Calu3 (cell line): ENCODE measurements around the gene MCF2L2. TPM values are rescaled to one million over a fixed set of nuclear protein-coding genes. Genes with fewer than 3 reads are reported as not detected.

Experiments
- BruUV-seq: library from RNA; stranded (reverse); fragments of 400-500 nt; replicated peaks from 2 replicates; lab custom pipeline; 2021; lab: Mats Ljungman, UMichigan
- CTCF ChIA-PET: fragments of 300-600 bp; sonication (Branson Sonifier 250); formaldehyde crosslinking; loops from one replicate; lab custom pipeline; 2022; ENCODE audit warnings: antibody characterized with exemption; lab: Charles Lee
- DNase-seq: peaks from one replicate; pipeline ENCODE4 v3.0.0; 2022
- H3K27ac Mint-ChIP-seq: one replicate; pipeline ENCODE4 v1.8.0; 2022; ENCODE audit warnings: mixed read lengths; ENCODE audit not compliant: unreplicated experiment
- H3K27me3 Mint-ChIP-seq: one replicate; pipeline ENCODE4 v1.8.0; 2022; ENCODE audit warnings: mixed read lengths; ENCODE audit not compliant: unreplicated experiment
- H3K36me3 Mint-ChIP-seq: one replicate; pipeline ENCODE4 v1.8.0; 2022; ENCODE audit warnings: mild to moderate bottlenecking, moderate library complexity, mixed read lengths; ENCODE audit not compliant: insufficient read depth, unreplicated experiment
- H3K4me1 Mint-ChIP-seq: one replicate; pipeline ENCODE4 v1.8.0; 2022; ENCODE audit warnings: mild to moderate bottlenecking, low read depth, mixed read lengths; ENCODE audit not compliant: unreplicated experiment
- H3K4me3 Mint-ChIP-seq: one replicate; pipeline ENCODE4 v1.8.0; 2022; ENCODE audit warnings: mild to moderate bottlenecking, low read depth, moderate library complexity, mixed read lengths; ENCODE audit not compliant: unreplicated experiment
- H3K9me3 Mint-ChIP-seq: one replicate; pipeline ENCODE4 v1.8.0; 2022; ENCODE audit warnings: low read depth, mixed read lengths; ENCODE audit not compliant: unreplicated experiment
- CTCF ChIP-seq: fragments of 200-600 bp; IDR thresholded peaks from one replicate; pipeline ENCODE4 v1.8.0; 2022; ENCODE audit warnings: antibody characterized with exemption; ENCODE audit not compliant: unreplicated experiment
- intact Hi-C: fragments of 100-400 bp; cut with micrococcal nuclease; formaldehyde crosslinking; loops from one replicate; pipeline ENCODE4 v1.10.0; 2022; ENCODE audit not compliant: unreplicated experiment
- total RNA-seq: library from RNA; stranded (reverse); gene quantifications from 2 replicates; pipeline ENCODE4 v1.2.3, GENCODE V29; 2022

Gene MCF2L2
- total RNA-seq, 1 experiment from 2014 or later, result 0.35 TPM

- no peak for TF ChIP-seq CTCF
- BruUV-seq, result no TSS peak
- Mint-ChIP-seq H3K27ac (no peak overlapping the region), H3K4me1 (peaks cover 45% of the 10 kb centered on the region), H3K36me3 (peaks cover 33% of the 10 kb centered on the region), H3K9me3 (no peaks in the 10 kb centered on the region), H3K4me3 (no peak overlapping the region), H3K27me3 (no peaks in the 10 kb centered on the region)
- DNase-seq, result no peak
- intact Hi-C loops, result loop anchor here (2.0 kb wide), 1 partner anchor 46 kb away; no protein-coding TSS in a partner anchor
- CTCF ChIA-PET, result interaction anchor here (0.8 to 1.7 kb wide), 2 partner anchors 8 to 14 kb away, joined by 3 to 4 read pairs; partner anchors contain the start of gene B3GNT5
Measured at GRCh38 chr3:183261151-183261724, 167.2 kb downstream of the MCF2L2 start.

GRCh38 chr3:183260167-183260904, 168.1 kb downstream of the MCF2L2 start:
- Mint-ChIP-seq H3K27me3 (no peaks in the 10 kb centered on the region), H3K4me3 (no peak overlapping the region), H3K36me3 (peaks cover 35% of the 10 kb centered on the region), H3K9me3 (no peaks in the 10 kb centered on the region), H3K4me1 (peaks cover 54% of the 10 kb centered on the region), H3K27ac (peak overlapping the region; percentile 1)
- intact Hi-C loops, result loop anchor here (2.0 kb wide), 1 partner anchor 46 kb away; no protein-coding TSS in a partner anchor
- no TSS peak for BruUV-seq
- no peak for DNase-seq
- CTCF ChIA-PET, result interaction anchor here (0.8 to 1.7 kb wide), 2 partner anchors 7 to 15 kb away, joined by 3 to 4 read pairs; partner anchors contain the start of gene B3GNT5
- no peak for TF ChIP-seq CTCF

- no peak for TF ChIP-seq CTCF
- CTCF ChIA-PET, result interaction anchor here (1.4 to 1.8 kb wide), 3 partner anchors 11 to 123 kb away, joined by 4 to 15 read pairs (median 4); no protein-coding TSS in a partner anchor
- Mint-ChIP-seq H3K4me3 (no peak overlapping the region), H3K4me1 (peaks cover 59% of the 10 kb centered on the region), H3K27me3 (no peaks in the 10 kb centered on the region), H3K9me3 (no peaks in the 10 kb centered on the region), H3K36me3 (peaks cover 42% of the 10 kb centered on the region), H3K27ac (peak overlapping the region; percentile 1)
- intact Hi-C loops, result loop anchor here (2.0 to 10.0 kb wide), 2 partner anchors 47 to 135 kb away; no protein-coding TSS in a partner anchor
- no peak for DNase-seq
- BruUV-seq, result no TSS peak
Measured at GRCh38 chr3:183259621-183260020, 168.8 kb downstream of the MCF2L2 start.

GRCh38 chr3:183259087-183259486, 169.3 kb downstream of the MCF2L2 start:
- peaks cover 59% of the 10 kb centered on the region for H3K4me1 Mint-ChIP-seq
- CTCF ChIA-PET, result interaction anchor here (0.6 to 1.8 kb wide), 6 partner anchors 11 to 123 kb away, joined by 3 to 15 read pairs (median 4); no protein-coding TSS in a partner anchor
- no peaks in the 10 kb centered on the region for H3K9me3 Mint-ChIP-seq
- peaks cover 47% of the 10 kb centered on the region for H3K36me3 Mint-ChIP-seq
- BruUV-seq, result no TSS peak
- H3K4me3 Mint-ChIP-seq, result no peak overlapping the region
- H3K27me3 Mint-ChIP-seq, result no peaks in the 10 kb centered on the region
- intact Hi-C loops, result loop anchor here (10.0 kb wide), 1 partner anchor 134 kb away; no protein-coding TSS in a partner anchor
- TF ChIP-seq CTCF, result no peak
- DNase-seq, result peak; percentile 52
- H3K27ac Mint-ChIP-seq, result no peak overlapping the region
